GDM1 (cell line): Measurements from ENCODE around the gene CFAP53.
"Not testable (repeated sequence)": the region's sequence is repeated elsewhere in the genome, so short reads cannot be mapped to it uniquely, and the experiment has no call there.

Experiments
- DNase-seq: peaks from one replicate; lab custom pipeline; 2025; lab: John Stamatoyannopoulos, UW

Gene CFAP53

GRCh38 chr18:50272568-50272967, 6.3 kb upstream of the CFAP53 start:
- no peak for DNase-seq

DNA sequence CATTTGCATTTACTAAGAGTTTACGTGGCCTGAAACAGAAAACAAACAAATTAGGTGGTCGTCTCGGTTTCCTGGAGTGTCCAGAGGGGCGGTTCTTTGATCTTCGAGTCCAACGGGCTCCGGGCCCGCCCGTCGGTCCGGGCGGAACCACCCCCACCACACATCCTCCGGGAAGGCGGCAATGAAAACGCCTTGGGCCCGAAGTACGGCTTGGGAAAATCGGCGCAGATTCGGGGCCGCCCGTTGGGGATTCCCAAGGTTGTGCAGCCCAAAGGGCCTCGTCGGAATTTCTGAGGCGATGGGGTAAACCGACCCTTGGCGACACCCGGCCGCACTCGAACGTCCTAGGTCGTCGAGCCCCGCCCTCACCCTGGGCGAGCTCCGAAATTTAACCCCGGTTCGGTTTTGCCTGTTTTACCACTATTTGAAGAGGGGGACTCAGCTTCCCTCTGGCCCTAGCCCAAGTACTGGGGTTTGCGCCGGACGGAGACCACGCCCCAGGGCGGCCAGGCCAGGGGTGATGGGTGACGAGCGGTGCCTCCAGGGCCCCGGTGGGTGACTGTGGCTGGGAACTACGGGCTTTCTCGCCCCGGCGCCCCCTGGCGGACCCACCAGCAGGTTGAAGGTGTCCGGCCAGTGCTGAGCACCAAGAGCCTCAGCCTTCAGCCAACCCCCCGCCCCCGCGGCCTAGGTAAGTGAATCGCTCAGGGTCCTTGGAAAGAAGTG, 1.9 kb upstream of the CFAP53 start:
- DNase-seq: no peak

DNA sequence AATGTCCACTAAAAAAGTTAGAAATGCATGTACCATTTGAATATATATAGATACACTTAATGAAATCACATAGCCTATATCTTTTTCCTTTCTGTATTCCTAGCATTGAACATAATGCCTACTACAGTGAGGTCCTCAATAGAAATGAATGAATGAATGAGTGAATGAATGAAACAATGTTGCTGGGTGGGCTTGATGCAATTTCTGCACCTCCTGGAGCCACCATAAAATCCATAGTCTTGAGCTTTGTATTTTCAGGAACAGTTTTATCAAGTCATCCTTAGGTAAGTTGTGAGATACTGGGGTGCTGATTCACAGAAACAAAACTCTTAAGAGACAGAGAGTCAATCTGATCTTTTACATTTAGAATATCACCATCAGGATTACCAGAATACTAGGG, 3.3 kb downstream of the CFAP53 start:
- no peak for DNase-seq

- DNase-seq: no peak
Measured at GRCh38 chr18:50250935-50251334, 15.4 kb downstream of the CFAP53 start.

DNA sequence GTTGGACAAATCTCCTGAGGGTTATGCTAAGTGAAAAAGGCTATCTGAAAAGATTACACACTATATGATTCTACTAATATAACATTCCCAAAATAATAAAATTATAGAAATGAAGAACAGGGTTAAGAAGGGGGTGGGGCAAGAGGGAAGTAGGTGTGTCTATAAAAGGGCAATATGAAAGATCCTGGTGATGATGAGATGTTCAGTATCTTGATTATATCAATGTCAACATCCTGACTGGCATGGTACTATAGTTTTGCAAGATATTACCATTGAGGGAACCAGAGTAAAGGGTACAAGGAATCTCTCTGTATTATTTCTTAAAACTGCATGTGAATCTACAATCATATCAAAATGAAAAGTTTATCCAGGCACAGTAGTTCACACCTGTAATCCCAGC, 16.7 kb downstream of the CFAP53 start:
- no peak for DNase-seq

- DNase-seq: no peak
Measured at GRCh38 chr18:50247561-50247960, 18.7 kb downstream of the CFAP53 start.

GRCh38 chr18:50241768-50242167, 24.5 kb downstream of the CFAP53 start:
- not testable (repeated sequence) for DNase-seq

DNA sequence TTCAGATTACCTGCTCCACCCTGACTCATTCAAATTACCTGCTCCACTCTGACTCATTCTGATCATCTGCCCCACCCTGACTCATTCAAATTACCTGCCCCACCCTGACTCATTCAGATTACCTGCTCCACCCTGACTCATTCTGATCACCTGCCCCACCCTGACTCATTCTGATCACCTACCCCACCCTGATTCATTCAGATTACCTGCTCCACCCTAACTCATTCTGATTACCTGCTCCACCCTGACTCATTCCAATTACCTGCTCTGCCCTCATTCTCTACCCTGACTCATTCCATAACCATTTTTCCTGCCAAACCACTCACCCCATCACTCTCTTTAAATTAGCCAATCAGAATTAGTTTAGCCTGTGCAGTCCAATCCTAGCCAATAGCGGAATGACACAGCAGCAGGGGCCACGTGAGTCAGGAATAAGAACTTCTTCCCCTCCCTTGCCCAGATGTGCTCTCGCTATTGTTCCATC, 26.2 kb downstream of the CFAP53 start:
- DNase-seq: no peak

DNA sequence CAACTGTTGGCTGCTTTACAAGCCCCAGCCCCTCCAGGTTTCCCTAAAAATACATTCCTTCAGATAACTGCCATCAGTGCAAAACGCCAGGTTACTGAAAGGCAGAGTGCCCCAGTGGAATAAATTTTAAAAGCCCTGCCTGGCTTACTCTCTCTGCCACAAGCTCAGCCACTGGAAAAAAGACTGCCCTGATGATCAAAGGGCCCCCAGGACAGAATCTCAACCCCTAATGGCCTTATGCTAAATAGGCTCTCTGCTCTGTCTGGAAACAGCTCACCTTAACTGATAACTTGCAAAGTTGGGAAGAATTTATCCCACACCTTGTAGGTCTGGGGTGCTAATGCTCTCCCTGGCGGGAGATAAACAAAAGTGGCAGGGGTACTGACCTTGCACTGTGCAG, 33.9 kb downstream of the CFAP53 start:
- DNase-seq: no peak

DNA sequence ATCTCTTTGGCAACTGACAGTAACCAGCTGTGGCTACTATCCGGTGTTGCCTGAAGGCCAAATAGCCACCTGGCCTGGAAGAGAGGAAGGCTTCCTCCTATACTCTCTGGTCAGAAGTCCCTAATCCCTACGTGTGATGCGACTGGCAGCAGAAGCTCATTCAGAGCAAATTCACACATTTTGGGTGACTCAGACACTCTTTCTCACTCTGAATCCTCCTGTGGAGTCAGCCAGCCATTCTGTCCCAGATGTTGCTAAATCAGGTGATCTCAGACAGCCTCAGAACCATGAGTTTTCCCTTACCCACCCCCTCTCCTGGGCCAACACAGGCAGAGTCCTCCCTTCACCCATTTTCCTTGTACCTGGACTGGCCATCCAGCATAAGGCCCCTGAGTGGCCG, 34.7 kb downstream of the CFAP53 start:
- DNase-seq: no peak

DNA sequence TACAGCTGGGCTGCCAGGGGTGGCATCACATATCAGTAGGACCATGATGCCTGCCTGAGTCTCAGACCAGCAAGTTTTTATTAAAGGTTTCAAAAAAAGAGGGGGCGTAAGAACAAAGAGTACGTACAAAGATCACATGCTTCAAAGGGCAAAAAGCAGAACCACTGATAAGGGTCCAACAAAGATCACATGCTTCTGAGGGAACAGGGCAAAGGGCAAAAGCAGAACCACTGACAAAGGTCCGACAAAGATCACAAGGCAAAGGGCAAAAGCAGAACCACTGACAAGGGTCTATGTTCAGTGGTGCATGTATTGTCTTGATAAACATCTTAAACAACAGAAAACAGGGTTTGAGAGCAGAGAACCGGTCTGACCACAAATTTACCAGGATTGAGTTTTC, 46.0 kb downstream of the CFAP53 start:
- DNase-seq: not testable (repeated sequence)

DNA sequence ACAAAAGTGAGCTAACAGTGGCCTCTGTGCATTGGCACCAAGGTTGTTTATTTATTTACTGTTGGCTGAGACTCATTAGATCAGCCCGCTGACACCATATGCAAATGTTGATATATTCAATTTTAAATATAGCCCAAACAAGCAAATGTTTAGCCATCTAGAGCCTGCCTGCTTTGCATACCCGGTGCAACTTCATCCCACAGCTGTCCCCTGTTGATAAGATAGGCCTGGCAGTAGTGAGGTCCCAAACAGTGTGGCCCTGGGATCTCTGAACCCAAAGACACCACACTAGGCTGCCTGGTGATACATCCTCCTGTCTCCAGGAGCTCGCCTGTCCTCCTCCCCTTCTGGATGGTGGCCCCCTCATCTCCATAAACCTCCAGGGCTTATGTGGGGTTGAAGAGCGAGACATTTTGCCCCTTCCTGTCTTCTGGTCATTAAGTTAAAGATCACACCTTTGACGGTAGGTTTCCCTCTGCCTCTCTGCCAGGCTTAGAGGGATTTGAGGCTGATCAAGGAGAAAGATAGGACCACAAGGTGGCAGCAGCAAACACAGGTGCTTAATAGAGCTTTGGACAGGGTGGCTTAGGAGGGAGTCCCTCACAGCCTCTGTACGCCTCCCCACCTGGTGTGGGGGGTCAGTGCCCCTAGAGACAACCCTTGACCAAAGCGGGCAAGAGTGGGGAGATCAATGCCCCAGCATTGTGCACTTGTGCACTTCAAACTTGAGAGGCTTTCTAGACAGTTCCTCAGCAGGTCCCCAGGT, 47.7 kb downstream of the CFAP53 start:
- no peak for DNase-seq

DNA sequence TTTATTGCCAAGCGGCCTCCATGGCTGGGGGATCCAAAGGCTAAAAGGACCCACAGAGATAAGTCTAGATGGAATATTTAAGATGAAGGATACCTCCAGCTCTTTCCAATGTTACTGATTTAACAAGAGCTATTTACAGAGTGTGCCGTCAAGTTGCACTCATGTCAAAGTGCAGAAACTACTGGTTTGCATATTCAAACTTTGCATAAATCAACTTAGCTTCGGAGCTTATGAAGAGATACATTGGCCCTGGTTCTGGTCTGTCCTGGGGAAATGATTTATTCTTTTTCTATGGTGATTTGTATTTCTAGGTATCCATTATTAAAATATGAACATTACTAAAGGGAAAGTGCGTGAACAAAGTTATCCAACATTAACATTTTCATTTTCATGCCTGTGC, 57.0 kb downstream of the CFAP53 start:
- DNase-seq: no peak

DNA sequence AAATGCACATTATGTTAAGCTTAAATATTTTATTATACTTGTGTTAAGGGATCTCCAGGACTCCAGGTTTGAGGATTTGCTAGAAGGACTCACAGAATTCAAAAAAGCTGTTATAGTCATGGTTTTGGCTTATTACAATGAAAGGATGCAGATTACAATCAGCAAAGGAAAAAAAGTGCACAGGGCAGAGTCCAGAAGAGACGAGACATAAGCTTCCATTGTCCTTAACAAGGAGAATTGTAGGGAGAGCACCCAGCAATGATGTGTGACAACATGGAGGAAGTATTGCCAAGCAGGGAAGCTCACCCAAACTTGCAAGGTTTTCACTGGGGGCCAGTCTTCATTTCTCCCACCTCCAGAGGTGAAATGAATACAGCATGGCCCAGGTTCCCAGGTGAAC, 58.6 kb downstream of the CFAP53 start:
- no peak for DNase-seq

DNA sequence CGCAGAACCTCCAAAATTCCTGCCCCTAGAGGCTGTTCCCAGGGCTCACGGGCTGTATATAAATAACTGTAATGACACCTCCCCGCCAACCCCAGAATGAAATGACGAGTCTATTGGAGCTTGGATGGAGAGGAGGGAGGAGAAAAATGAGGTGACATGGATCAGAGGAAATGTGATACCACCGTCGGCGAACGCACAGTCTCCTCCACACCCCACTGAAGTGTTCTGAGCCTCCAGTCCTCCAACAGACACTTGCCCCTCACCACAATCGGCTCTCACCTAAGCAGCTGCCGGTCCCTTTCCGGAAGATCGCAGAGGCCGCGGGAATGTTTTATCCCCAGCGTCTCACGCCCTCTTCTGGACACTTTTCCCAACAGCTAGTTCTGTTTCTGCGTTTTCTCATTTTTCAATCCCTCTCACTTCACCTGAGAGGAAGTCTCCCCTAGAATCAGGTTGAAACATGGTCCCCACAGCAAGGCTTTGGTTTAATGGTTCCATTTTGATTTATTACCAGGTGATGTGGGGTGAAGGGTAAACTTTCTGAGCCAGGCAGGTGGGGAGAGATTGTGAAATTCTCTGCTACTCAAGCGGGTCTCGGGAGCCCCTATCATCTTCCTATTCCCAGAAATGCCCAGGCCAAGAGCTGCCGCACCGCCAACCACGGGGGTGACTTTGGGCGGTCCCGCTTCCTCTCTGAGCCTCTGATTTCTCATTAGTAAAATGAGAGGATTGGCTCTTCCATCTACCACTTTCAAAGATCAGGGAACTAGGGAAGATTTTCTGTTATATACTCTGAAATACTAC, 62.3 kb downstream of the CFAP53 start:
- DNase-seq: no peak

DNA sequence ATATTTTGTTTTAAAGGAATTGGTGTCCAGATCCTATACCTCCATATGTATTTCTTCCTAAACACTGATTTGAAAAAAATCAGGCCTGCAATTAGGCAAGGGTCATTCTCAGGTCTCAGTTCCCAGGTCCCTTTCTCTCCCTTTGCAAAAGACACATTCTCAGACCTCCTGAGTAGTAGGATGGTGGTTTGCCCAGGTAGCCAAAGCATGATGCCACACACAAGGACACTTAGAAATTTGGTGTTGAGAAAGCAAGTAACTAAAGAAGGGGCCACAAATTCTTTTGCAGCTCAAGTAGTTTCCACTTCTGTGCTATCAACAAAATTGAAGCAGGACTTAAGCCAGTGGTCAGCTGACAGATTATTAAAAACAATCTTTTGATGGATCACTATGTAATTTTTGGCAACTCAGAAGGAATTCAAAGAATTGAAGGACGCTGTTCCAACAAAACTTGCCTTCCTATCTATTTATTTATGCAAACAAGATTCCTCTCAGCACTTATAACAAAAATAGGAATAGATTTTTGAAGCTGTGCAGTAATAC, 64.7 kb downstream of the CFAP53 start:
- DNase-seq: no peak

GRCh38 chr18:50199921-50200320, 66.4 kb downstream of the CFAP53 start:
- no peak for DNase-seq

DNA sequence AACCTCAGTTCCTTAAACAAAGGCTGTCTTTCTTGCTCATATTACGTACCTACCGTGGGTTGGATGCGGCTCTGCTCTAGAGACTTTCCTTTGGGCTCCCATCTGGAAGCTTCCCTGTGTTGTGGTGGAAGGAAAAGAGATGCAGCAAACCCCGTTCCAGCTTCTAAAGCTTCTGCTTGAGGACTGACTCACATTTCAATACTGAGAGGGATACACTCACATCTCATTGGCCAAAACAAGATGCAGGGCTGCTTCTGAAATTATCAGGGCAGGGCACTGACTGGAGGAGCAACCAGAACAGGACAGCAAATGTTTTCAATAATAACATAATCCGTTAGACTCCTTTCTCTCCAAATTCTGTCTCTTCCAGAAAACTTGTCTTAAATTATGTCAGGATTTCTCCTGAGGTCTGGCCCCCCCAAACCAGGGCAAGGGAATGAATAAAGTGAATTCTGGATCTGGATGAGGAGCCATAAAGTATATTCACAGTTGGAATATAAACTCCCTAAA, 66.9 kb downstream of the CFAP53 start:
- DNase-seq: no peak

DNA sequence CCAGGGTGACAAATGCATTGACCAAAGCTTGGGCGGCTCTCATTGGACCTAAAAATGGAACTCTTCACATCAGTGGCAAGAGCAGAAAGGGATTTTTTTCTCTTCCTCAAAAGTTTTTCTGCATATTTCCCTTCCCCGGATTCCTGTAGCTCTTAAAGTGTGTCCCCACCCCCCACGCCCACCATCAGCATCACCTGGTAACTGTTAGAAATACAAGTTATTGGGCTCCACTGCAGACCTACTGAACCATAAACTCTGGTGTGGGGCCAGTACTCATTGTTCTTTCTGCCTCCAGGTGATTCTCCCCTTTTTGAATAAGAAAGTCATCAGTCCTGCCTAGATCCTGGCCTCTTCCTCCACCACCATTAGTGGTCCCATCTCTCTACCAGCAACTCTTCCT, 70.0 kb downstream of the CFAP53 start:
- no peak for DNase-seq

GRCh38 chr18:50195689-50196088, 70.6 kb downstream of the CFAP53 start:
- DNase-seq: no peak

GRCh38 chr18:50194631-50195532, 71.4 kb downstream of the CFAP53 start, which contains the start of gene MYO5B:
MYO5B (minus strand) TSS chr18:50195147; CDS start chr18:50194793, 354 bp downstream.
- no peak for DNase-seq
